MM.1S (cell line): Measurements from ENCODE around the gene ZBTB39.

Source experiments
- EZH2 ChIP-seq: fragments of 300-600 bp; sonication (generic); optimal IDR thresholded peaks from 2 replicates; pipeline ENCODE3; 2017; ENCODE audit warnings: low read depth, mild to moderate bottlenecking, antibody characterized with exemption, low read length, mixed read lengths
- EZH2phosphoT487 ChIP-seq: fragments of 300-600 bp; sonication (generic); IDR thresholded peaks from 2 replicates; pipeline ENCODE4 v1.6.1; 2018; ENCODE audit warnings: antibody characterized with exemption, low read length
- TF ChIP-seq, protein P1 (sequence below): fragments of 300-600 bp; sonication (generic); IDR thresholded peaks from 2 replicates; pipeline ENCODE4 v1.5.1; 2016; ENCODE audit warnings: antibody characterized with exemption, low read length, mixed read lengths

DNA sequence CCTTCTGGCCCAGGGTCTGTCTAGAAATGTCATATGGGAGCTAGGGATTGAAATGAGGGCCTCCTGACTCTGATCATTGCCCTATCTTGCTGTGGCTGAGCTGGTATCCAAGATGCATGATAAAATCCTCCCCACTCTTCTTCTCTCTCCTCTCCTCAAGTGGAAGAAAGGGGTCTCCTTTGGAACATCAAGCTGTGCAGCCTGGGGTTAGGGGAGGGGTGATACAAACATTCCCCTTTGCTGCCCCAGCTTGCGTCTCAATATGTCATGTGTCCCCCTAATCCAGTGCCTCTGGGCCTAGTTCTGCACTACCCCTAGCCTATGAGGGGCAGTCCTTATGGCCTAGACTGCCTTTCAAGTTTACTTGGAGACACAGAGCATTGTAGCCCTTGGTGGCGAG is 57.5 kb downstream of the ZBTB39 start:
- TF ChIP-seq, protein P1, sequence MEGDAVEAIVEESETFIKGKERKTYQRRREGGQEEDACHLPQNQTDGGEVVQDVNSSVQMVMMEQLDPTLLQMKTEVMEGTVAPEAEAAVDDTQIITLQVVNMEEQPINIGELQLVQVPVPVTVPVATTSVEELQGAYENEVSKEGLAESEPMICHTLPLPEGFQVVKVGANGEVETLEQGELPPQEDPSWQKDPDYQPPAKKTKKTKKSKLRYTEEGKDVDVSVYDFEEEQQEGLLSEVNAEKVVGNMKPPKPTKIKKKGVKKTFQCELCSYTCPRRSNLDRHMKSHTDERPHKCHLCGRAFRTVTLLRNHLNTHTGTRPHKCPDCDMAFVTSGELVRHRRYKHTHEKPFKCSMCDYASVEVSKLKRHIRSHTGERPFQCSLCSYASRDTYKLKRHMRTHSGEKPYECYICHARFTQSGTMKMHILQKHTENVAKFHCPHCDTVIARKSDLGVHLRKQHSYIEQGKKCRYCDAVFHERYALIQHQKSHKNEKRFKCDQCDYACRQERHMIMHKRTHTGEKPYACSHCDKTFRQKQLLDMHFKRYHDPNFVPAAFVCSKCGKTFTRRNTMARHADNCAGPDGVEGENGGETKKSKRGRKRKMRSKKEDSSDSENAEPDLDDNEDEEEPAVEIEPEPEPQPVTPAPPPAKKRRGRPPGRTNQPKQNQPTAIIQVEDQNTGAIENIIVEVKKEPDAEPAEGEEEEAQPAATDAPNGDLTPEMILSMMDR: no peak
- no peak for TF ChIP-seq EZH2
- TF ChIP-seq EZH2phosphoT487: no peak
